KG1 (cell line): Measurements from ENCODE around the gene TRIM43.
"Not testable (repeated sequence)": the region's sequence is repeated elsewhere in the genome, so short reads cannot be mapped to it uniquely, and the experiment has no call there.

ENCODE experiments used
- DNase-seq: peaks from one replicate; lab custom pipeline; 2025; lab: John Stamatoyannopoulos, UW

Gene TRIM43

GRCh38 chr2:95591701-95592100 lies at the start of gene TRIM43:
Gene TRIM43 (plus strand): TSS chr2:95592001. CDS start chr2:95594024, 2,023 bp downstream.
- DNase-seq, result not testable (repeated sequence)

- no peak for DNase-seq
Observed at GRCh38 chr2:95551055-95551568, 40.7 kb upstream of the TRIM43 start.

- DNase-seq, result no peak
Observed at GRCh38 chr2:95552911-95553310, 38.9 kb upstream of the TRIM43 start.

GRCh38 chr2:95569170-95569569 lies 22.6 kb upstream of the TRIM43 start:
- no peak for DNase-seq

GRCh38 chr2:95573866-95574265 lies 17.9 kb upstream of the TRIM43 start:
- no peak for DNase-seq

- no peak for DNase-seq
Observed at GRCh38 chr2:95574506-95574905, 17.3 kb upstream of the TRIM43 start.

- no peak for DNase-seq
Observed at GRCh38 chr2:95575857-95576256, 15.9 kb upstream of the TRIM43 start.

- DNase-seq, result no peak
Observed at GRCh38 chr2:95578539-95578938, 13.3 kb upstream of the TRIM43 start.

- not testable (repeated sequence) for DNase-seq
Observed at GRCh38 chr2:95583545-95583944, 8.3 kb upstream of the TRIM43 start.

- DNase-seq, result not testable (repeated sequence)
Observed at GRCh38 chr2:95584321-95584720, 7.5 kb upstream of the TRIM43 start.

- not testable (repeated sequence) for DNase-seq
Observed at GRCh38 chr2:95589777-95590536, 1.8 kb upstream of the TRIM43 start.

- not testable (repeated sequence) for DNase-seq
Observed at GRCh38 chr2:95592973-95593372, 1.2 kb downstream of the TRIM43 start.

- DNase-seq, result not testable (repeated sequence)
Observed at GRCh38 chr2:95595012-95595411, 3.2 kb downstream of the TRIM43 start.

GRCh38 chr2:95601301-95601700 lies 9.5 kb downstream of the TRIM43 start:
- not testable (repeated sequence) for DNase-seq

GRCh38 chr2:95602146-95602545 lies 10.3 kb downstream of the TRIM43 start:
- not testable (repeated sequence) for DNase-seq

GRCh38 chr2:95608356-95608755 lies 16.6 kb downstream of the TRIM43 start:
- not testable (repeated sequence) for DNase-seq

GRCh38 chr2:95609764-95610163 lies 18.0 kb downstream of the TRIM43 start:
- not testable (repeated sequence) for DNase-seq

GRCh38 chr2:95613048-95613447 lies 21.2 kb downstream of the TRIM43 start:
- DNase-seq, result not testable (repeated sequence)

- not testable (repeated sequence) for DNase-seq
Observed at GRCh38 chr2:95622728-95623127, 30.9 kb downstream of the TRIM43 start.

- DNase-seq, result not testable (repeated sequence)
Observed at GRCh38 chr2:95630987-95631386, 39.2 kb downstream of the TRIM43 start.

GRCh38 chr2:95633626-95634259 lies 41.9 kb downstream of the TRIM43 start:
- not testable (repeated sequence) for DNase-seq

GRCh38 chr2:95640515-95641288 lies 48.9 kb downstream of the TRIM43 start:
- DNase-seq, result not testable (repeated sequence)

- not testable (repeated sequence) for DNase-seq
Observed at GRCh38 chr2:95641289-95641575, 49.4 kb downstream of the TRIM43 start.
